HG03045 (cell line): ENCODE data around the gene TSSC4.

Source experiments
- ATAC-seq: cut with Tn5 transposase; IDR thresholded peaks from one replicate; pipeline ENCODE4 v1.9.1; 2021; ENCODE audit warnings: mild to moderate bottlenecking, moderate library complexity; ENCODE audit not compliant: unreplicated experiment

TSSC4 gene

DNA sequence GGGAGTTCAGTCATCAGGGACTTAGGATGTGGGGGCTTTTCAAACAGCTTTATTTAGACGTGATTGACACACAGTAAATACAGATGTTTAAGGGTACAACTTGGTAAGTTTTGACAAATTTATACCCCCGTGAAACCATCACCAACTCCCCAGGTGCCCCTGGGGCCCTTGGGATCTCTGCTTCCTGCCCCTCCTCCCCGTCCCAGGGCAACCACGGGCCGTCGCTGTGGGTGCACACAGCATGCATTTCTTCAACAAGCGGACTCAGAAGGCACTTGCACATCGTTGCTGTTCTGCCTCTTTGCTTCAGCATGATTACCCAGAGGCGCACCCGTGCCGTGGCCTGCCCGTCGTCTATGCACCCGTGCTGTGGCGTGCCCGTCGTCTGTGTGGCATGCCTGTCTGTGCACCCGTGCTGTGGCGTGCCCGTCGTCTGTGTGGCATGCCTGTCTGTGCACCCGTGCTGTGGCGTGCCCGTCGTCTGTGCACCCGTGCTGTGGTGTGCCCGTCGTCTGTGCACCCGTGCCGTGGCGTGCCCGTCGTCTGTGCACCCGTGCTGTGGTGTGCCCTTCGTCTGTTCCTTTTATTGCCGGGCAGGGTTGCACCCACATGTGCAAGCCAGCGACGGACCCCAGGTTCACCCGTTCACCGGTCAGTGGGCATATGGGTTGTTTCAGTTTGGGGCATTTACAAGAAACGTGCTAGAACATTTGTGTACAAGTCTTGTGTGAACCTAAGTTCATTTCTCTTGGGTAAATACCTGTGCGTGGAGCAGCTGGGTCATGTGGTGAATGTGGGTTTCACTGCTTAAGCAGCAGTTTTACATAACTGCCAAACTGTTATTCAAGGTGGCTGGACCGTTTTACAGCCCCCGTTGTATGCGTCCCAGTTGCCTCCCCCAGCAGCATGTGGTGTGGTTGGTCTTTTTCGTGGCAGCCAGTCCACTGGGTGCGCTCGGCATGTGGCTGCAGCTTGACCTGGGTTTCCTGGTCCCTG, 15.1 kb upstream of the TSSC4 start:
- ATAC-seq = no peak

- ATAC-seq = no peak
Observed at GRCh38 chr11:2386591-2386990, 14.0 kb upstream of the TSSC4 start.

- no peak for ATAC-seq
Observed at GRCh38 chr11:2387266-2387987, 13.1 kb upstream of the TSSC4 start.

- ATAC-seq = no peak
Observed at GRCh38 chr11:2388431-2389376, 11.8 kb upstream of the TSSC4 start.

- ATAC-seq = no peak
Observed at GRCh38 chr11:2389377-2390026, 11.0 kb upstream of the TSSC4 start.

GRCh38 chr11:2390091-2390724, 10.3 kb upstream of the TSSC4 start:
- no peak for ATAC-seq

DNA sequence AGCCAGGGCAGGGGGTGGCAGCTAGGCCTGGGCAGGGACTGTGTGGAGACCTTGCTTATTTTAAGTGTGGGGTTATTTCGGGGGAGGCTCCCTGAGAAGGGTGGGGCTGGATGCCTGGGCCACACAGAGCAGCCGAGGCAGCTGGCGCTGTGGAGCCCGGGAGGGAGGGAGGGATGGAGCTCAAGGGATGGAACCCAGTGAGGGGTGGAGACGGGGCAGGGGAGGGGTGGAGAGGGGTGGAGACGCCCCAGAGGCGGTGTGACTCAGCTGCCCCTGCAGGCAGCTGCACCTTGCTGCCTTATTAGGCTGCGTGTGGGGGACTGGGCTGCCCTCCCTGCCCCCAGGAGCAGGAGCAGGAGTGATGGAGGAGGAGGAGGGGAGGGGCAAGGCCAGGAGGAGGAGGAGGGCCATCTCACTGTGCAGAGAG, 9.8 kb upstream of the TSSC4 start:
- ATAC-seq = no peak

DNA sequence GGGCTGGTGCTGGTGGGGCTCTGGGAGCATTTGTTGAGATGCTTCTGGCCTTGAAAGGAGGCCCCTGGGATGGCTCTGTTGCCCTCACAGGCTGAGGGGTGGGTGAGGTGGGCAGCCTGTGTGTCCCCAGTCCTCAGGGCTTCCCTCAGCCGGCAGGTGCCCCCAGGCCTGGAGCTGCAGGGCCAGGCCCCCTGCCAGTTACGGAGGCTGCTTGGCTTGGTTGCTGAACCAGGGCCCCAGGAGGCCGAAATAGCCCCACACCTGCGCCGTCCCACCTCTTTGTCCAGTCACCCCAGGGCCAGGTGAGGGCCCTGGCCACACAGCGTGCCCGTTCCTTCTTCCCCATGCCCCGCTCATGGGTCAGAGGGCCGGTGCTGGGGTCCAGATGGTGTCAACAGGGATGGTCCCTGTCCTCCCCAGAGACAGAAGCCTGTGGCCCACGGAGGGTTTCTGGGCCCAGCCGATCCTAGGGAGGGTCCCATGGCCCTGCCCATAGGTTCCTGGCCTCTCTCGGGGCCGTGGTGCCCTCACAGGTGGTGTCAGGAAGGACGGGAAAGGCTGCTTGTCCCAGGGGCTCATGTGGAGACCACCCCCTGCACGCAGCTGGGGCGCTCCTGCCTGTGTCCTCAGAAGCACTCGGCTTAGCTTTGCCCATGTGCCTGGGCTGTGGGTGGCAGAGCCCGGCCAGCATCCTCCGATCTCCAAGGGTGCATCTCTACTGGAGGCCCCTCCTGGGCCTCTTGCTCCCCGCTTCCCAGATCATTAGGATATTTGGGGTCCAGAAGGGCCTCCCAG, 9.2 kb upstream of the TSSC4 start:
- ATAC-seq = no peak

DNA sequence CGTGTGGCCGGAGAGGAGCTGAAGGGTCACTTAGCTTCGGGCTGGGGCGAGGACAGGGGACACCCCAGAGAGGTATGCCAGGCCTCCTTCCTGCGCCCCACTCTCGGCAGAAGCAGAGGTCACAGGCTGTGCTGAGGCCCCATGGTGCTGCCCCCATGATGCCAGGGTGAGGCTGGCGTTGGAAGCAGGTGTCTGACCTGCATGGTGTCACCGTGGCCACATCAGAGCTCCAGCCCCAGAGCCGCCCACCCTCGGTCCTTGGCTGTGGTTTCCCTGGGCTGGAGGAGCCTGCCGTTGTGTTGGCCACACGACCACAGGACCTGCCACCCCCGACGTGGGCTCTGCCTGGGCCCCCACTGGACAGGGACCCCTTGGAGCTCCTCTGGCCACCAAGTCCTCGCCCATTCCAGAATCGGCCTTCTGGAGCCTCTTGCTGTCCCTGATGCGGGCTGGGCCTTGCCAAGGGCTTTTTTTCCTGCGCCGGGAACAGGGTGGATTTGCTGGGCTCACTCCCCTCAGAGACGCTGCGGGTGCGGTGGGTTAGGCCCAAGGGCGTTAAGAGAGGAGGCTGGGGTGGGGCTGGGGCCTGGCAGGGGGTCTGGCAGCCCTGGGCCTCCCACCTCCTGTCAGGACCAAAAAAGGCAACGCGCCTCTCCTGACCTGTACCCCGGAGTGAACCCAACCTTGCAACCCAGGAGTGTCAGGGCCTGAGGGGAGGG, 8.2 kb upstream of the TSSC4 start:
- no peak for ATAC-seq

GRCh38 chr11:2393111-2393868, 7.3 kb upstream of the TSSC4 start:
- no peak for ATAC-seq

- no peak for ATAC-seq
Observed at GRCh38 chr11:2393941-2394817, 6.4 kb upstream of the TSSC4 start.

DNA sequence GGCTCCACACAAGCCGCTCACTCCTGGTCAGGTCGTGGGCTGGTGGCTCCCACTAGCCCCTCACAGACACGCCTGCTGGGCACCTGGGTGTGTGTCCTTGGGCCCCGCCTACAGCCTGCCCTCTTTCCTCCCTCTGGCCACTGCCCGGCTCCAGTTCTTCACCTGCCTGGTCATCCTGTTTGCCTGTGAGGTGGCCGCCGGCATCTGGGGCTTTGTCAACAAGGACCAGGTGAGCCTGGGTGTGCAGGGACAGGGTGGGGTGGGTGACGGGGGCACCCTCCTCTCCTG, 5.8 kb upstream of the TSSC4 start:
- no peak for ATAC-seq

DNA sequence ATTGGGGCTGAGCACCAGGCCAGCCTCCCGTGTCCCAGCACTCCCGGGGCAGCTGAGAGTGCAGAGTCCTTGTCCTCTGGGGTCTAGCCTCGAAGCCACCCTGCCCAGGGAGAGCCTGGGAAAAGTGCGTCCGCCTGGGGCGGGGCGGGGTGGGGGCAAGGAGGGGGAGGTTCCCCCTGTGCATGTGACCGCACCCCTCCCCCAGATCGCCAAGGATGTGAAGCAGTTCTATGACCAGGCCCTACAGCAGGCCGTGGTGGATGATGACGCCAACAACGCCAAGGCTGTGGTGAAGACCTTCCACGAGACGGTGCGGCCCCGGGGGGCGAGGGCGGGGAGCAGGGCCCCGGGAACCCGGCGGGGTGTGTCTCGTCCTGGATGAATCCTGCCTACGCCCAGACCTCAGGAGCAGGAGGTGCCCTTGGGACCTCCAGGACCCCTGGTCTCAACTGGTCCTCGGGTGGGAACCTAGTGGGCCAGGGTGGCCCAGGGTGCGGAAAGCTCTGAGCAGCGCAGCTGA, 5.3 kb upstream of the TSSC4 start:
- no peak for ATAC-seq

DNA sequence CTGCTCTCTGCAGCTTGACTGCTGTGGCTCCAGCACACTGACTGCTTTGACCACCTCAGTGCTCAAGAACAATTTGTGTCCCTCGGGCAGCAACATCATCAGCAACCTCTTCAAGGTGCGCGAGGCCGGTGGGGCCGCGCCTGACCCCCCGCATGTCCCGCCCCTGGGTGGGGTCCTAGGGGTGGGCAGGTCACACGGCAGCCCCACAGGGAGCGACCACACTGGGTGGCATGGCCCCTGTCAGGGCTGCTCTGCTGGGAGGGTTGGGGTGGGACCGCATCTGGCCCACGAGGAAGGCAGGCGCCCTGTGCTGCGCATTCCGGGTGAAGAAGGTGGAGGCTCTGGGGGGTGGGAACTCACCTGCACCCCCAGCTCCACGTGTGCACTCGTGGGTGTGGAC, 4.7 kb upstream of the TSSC4 start:
- ATAC-seq = no peak

GRCh38 chr11:2396471-2396870, 4.1 kb upstream of the TSSC4 start:
- no peak for ATAC-seq

GRCh38 chr11:2397005-2397404, 3.5 kb upstream of the TSSC4 start:
- no peak for ATAC-seq
